Fibroblast of skin of left quadriceps (primary cell): ENCODE results near the gene RYR1.
"Not testable (repeated sequence)": the region's sequence is repeated elsewhere in the genome, so short reads cannot be mapped to it uniquely, and the experiment has no call there.

Source experiments
- DNase-seq, 2 experiments: peaks; one replicate each; pipeline ENCODE4 v3.0.0-alpha.2; 2013; ENCODE audit warnings: low read depth in 2 of 2

RYR1 gene

GRCh38 chr19:38538793-38539528 lies 105.5 kb downstream of the RYR1 start:
- no peak for DNase-seq

- DNase-seq, result no peak
These were observed 106.3 kb downstream of the RYR1 start for GRCh38 chr19:38539751-38540150.

GRCh38 chr19:38542040-38542439 lies 108.5 kb downstream of the RYR1 start:
- no peak for DNase-seq

GRCh38 chr19:38543286-38543806 lies 109.9 kb downstream of the RYR1 start:
- DNase-seq, result no peak

- DNase-seq, result peak; percentile 44 to 45
These were observed 110.5 kb downstream of the RYR1 start for GRCh38 chr19:38543807-38544568.

GRCh38 chr19:38544569-38545315 lies 111.3 kb downstream of the RYR1 start:
- DNase-seq, result peak in 1 of 2 experiments; percentile 21

- DNase-seq, result no peak
These were observed 112.1 kb downstream of the RYR1 start for GRCh38 chr19:38545596-38545995.

GRCh38 chr19:38547421-38547820 lies 113.9 kb downstream of the RYR1 start:
- no peak for DNase-seq

GRCh38 chr19:38549061-38549460 lies 115.6 kb downstream of the RYR1 start:
- no peak for DNase-seq

GRCh38 chr19:38549942-38550341 lies 116.5 kb downstream of the RYR1 start:
- DNase-seq, result no peak

- DNase-seq, result no peak
These were observed 116.9 kb downstream of the RYR1 start for GRCh38 chr19:38550376-38550775.

GRCh38 chr19:38551450-38551813 lies 117.9 kb downstream of the RYR1 start:
- DNase-seq, result no peak

GRCh38 chr19:38553239-38553638 lies 119.7 kb downstream of the RYR1 start:
- DNase-seq, result not testable (repeated sequence)

- DNase-seq, result no peak
These were observed 121.2 kb downstream of the RYR1 start for GRCh38 chr19:38554676-38555141.

- no peak for DNase-seq
These were observed 121.7 kb downstream of the RYR1 start for GRCh38 chr19:38555200-38555599.

GRCh38 chr19:38556521-38557174 lies 123.2 kb downstream of the RYR1 start:
- DNase-seq, result no peak

GRCh38 chr19:38557205-38557799 lies 123.8 kb downstream of the RYR1 start:
- no peak for DNase-seq

- DNase-seq, result not testable (repeated sequence)
These were observed 125.4 kb downstream of the RYR1 start for GRCh38 chr19:38558933-38559332.

GRCh38 chr19:38559428-38560401 lies 126.2 kb downstream of the RYR1 start:
- no peak for DNase-seq

GRCh38 chr19:38561053-38561606 lies 127.6 kb downstream of the RYR1 start:
- DNase-seq, result no peak
